ENCODE results near the gene P2RY14.
"Not testable (repeated sequence)": the region's sequence is repeated elsewhere in the genome, so short reads cannot be mapped to it uniquely, and the experiment has no call there.

Gene P2RY14

DNA sequence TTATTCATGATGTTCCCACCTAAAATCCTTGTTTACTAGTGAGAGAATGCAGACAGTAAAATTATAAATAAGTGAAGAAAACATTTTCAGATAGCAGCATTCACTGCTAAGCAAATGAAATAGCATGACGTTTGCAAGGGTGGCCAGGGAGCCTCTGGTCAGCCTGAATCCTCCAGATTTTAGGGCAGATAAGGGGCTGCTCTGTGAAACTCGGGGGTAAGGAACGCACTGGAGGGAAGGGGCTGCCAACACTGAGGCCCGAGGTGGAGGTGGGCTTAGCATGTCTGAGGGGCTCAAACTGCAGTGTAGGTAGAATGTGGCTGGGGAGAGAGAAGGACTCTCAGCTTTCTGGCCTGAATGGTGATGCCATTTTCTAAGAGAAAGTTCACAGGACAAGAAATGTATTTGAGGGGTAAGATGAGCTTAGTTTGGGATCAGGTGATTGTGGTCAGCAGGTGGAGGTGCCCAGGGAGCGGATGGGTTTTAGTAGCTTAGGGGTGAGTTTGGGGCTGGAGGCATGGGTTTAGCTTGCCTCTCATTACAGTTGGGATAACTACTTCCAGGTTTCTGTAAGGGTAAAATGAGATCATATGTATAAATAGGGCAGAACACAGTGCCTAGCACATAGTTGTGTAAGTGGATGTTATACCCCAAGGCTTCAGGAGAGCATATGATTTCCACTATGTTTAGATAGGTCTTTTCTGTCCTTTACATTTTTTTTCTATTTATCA lies 95.8 kb downstream of the P2RY14 start:
- DNase-seq (ENCODE audit: low read depth), result no peak

DNA sequence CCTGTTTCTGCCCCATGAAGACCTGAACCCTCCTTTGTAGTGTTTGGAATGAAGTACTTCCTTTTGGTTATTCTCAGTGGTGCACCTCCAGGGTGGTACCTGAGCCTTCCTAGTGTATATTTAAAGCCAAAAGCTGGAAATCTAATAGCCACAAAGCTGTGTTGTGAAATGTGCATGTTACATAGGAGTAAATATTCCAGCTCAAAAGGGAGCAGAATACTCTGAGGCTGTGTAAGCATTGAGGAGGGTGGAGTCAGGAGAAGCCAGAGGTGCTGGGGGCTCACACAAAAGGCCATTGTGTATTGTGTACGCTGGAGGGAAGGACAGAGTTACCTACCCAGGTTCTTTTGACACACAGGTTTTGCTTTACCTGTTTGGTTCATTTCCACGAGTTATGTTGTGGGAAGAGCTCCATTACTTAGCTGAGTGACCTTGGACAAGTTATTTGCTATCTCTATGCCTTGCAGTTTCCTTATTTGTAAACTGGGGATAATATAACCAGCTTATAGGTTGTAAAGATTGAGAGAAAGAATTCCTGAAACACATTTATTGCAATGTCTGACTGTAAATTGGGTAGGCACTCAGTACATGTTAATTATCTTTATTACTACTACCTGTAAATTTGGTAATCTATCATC lies 100.0 kb downstream of the P2RY14 start:
- DNase-seq (ENCODE audit: low read depth), result no peak

DNA sequence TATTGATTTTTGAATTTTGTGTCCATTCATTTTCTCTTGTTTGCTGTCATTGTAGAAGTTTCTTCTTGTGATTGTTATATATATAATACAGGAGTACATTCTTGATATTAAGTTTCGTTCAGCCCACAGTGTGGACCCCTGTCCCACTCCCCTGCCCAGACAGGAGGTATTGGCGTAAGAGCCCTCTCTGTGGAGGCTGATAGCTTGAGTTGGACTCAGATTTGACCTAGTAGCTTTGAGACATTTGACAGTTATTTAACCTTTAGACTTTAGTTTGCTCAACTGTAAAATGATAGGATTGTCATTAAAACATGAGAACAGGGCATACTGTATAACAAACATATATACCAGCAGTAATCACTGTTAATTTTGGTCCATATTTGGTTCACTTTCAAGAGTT lies 102.4 kb downstream of the P2RY14 start:
- DNase-seq (ENCODE audit: low read depth), result no peak

DNA sequence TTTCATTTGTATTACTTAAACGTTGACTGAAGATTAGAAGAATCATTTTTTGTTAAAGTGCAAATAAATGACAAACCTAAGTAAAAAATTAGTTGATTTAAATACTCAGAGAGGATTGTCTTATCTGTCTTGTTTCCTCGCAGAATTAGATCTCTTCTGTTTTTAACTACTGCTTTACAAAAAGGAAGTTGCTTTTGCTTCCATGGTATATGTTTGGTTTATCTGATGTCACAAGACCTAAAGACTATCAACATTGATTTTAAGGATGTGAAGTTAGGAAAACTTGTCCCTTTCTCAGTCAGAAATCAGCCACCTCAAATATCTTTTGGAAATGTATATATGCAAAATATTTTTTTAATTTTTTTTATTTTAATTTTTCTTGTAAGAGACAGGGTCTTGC lies 104.0 kb downstream of the P2RY14 start:
- DNase-seq (ENCODE audit: low read depth), result no peak

DNA sequence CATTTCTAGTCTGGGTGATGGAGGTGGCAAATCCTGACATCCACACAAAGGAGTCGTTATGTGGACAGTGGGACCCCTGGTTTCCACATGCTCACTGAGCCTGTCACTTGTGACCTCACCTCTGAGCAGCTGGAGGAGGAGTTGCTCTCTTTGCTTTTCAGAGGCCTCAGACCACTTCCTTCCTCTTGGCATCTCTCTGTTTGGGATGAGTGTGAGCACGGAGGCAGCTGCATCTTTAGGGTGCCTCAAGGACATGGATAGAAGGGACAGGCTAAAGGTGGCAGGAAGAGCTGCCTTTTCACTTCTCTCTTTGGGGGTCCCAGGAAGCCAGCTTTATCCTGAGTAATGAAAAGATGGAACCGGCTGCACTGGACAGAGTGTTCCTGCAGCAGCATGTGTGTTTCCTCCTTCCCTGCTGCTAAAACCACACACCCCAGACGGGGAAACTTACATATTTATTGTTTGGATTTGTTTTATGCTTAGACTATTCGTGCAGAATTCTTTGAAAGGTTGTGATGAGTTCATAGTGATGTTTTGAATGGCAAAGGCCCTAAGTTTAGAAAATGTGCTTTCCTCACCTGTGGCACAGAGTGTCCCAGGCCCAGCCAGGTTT lies 107.1 kb downstream of the P2RY14 start:
- DNase-seq (ENCODE audit: low read depth), result peak; percentile 15

DNA sequence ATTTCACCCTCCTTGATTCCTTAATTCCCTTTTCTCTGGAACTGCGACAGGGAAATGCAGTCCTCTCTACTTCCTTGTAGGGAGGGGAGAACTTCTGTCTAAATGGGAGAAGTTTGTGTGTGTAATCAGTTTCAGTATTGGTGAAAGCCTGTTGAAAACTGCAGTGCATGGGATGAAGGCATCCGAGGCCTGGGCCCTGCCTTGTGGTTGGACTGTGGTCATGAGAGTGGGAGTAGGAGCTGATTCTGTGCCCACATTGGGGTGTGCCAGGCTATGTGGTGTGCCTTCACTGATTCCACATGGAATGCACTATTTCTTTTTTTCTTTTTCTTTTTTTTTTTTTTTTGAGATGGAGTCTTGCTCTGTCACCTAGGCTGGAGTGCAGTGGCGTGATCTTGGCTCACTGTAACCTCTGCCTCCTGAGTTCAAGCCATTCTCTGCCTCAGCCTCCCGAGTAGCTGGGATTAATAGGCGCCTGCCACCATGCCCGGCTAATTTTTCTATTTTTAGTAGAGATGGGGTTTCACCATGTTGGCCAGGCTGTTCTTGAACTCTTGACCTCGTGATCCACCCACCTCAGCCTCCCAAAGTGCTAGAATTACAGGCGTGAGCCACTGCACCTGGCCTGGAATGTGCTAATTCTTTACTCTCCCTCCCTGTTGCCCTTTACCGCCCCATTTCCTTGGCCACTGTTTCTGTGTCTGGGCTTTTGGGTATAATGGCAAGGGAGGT lies 108.2 kb downstream of the P2RY14 start:
- not testable (repeated sequence) for DNase-seq (ENCODE audit: low read depth)

DNA sequence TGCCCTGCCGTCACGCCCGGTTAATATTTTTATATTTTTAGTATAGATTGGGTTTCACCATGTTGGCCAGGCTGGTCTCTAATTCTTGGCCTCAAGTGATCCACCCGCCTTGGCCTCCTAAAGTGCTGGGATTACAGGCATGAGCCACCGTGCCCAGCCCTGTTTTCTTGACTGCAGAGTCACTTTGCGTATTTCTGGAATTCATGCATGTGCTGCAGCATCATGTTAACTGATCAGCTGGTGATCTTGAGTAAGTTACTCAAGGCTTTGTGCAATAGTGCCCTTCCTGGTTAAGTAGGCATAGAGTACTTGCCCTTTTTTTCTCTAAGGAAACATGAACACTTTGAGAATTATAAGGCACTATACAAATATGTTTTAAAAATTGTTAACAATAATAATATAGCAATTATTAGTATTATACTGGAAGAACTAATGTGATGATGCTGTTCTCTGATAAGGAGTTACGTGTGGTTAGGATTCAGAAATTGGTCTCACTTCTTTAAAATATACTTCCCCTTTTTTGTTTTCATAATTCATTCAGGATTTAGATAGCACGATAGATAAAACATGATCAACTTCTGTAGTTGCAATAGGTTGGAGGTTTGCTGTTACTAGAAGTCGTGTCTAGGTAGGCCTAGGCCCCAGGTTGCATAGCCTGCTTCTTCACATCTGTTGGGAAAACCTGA lies 108.9 kb downstream of the P2RY14 start:
- DNase-seq (ENCODE audit: low read depth), result no peak

DNA sequence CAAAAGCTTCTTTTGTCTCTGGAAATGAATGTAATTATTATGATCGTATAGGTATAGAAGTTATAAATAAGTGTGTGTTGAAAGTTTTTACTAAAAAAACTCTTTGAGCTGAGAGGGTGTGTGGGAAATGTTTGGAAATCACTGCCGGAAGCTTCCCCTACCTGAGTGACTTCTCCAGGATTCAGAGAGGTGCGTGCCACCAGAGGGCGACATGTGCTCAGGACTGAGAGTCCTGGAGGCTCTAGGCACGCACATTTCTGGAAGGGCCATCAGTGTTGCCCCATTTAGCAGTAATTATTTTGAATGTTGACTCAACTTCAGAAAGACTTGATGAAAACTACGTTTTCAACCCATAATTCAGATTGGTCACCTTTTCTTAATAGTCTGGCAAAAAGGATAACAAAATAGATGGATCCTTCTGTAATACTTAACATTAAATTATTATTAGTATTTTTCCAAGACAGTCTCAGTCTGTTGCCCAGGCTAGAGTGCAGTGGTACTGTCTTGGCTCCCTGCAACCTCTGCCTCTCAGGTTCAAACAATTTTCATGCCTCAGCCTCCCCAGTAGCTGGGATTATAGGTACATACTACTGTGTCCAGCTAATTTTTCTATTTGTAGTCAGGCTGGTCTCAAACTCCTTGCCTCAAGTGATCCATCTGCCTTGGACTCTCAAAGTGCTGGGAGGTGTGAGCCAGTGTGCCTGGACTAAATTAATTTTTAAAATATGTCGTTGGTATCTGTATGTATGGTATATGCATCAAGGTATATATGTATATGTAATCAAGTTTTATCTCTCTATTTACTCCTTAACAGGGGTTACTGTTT lies 109.9 kb downstream of the P2RY14 start:
- peak; percentile 74 for DNase-seq (ENCODE audit: low read depth)

DNA sequence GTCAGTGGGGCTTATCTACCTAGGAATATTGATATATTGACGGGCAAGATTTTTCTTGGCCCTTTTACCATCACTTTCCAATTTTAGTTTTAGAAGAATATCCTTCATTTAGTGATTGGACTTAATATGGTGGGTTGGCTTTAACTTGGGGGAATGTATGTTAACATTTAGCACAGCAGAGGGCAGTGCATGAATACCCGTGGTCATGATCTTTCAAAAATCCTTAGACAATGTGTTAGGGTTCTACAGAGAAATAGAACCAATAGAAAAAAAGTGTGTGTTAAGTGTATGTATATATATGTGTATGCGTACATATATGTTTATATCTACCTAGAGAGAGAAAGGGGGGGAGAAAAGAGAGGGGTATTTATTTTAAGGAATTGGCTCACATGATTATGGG lies 112.2 kb downstream of the P2RY14 start:
- peak; percentile 29 for DNase-seq (ENCODE audit: low read depth)

DNA sequence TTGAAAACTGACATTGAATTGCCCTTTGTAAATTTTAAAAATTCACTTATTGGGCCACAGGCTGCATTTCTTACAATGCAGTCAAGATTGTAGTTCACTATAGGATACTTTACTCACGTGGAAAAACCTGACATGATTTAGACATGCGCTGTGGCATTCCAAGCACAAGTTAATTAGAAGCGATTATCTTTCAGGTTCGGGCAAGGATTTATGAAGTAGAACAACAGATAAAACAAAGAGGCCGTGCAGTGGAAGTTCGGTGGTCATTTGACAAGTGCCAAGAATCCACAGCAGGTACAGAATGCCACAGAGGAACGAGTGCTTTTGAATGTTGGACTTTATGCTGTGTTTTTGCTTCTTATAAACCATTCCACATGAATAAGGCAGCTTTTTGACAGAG lies 113.1 kb downstream of the P2RY14 start:
- no peak for DNase-seq (ENCODE audit: low read depth)

Data from iris pigment epithelial cell (primary cell).